Esophagus muscularis mucosa (tissue), 4 donors: ENCODE results near the gene ARNT2. TPM values are rescaled to one million over a fixed set of nuclear protein-coding genes. Genes with fewer than 3 reads are reported as not detected.

ENCODE experiments used
- DNase-seq: peaks from one replicate; pipeline ENCODE4 v3.0.0-alpha.2; 2017; ENCODE audit errors: extremely low spot score
- H3K27ac ChIP-seq, 4 donors: fragments of 200-600 bp; sonication (generic); replicated peaks in 1 of 4; 1 replicate in 3 of 4; 2 replicates in 1 of 4; pipeline ENCODE4 v1.5.1; 2016 to 2019; ENCODE audit warnings: mild to moderate bottlenecking in 1 of 4
- H3K27me3 ChIP-seq, 4 donors: fragments of 200-600 bp; sonication (generic); one replicate each; pipeline versions ENCODE4 v1.5.1 to v1.6.0; 2016 to 2019
- H3K36me3 ChIP-seq, 4 donors: fragments of 200-600 bp; sonication (generic); one replicate each; pipeline ENCODE4 v1.5.1; 2016 to 2019
- H3K4me1 ChIP-seq, 4 donors: fragments of 200-600 bp; sonication (generic); one replicate each; pipeline ENCODE4 v1.5.1; 2016 to 2019
- H3K4me3 ChIP-seq, 4 donors: fragments of 200-600 bp; sonication (generic); 1 replicate in 2 of 4; 2 replicates in 2 of 4; pipeline ENCODE4 v1.5.1; 2016 to 2019; ENCODE audit warnings: mild to moderate bottlenecking in 4 of 4, moderate library complexity in 1 of 4
- H3K9me3 ChIP-seq, 4 donors: fragments of 200-600 bp; sonication (generic); 1 replicate in 3 of 4; 2 replicates in 1 of 4; pipeline ENCODE4 v1.5.1; 2016 to 2019
- EP300 ChIP-seq: sonication (generic); formaldehyde crosslinking; IDR thresholded peaks from one replicate; pipeline ENCODE4 v1.6.1; 2017; ENCODE audit warnings: antibody characterized with exemption
- POLR2A ChIP-seq: fragments of 450-650 bp; IDR thresholded peaks from one replicate; pipeline ENCODE4 v1.6.1; 2017; ENCODE audit warnings: antibody characterized with exemption, moderate library complexity, mild to moderate bottlenecking, low read depth
- POLR2AphosphoS5 ChIP-seq, 2 donors: sonication (generic); formaldehyde crosslinking; IDR thresholded peaks; one replicate each; pipeline ENCODE4 v1.6.1; 2017; ENCODE audit warnings: antibody characterized with exemption in 2 of 2
- WGBS: methylation state at CpG from one replicate; pipeline ENCODE4 v1.1.5; 2018; 5-methylcytosine and 5-hydroxymethylcytosine counted together
- intact Hi-C: fragments of 100-400 bp; cut with DNase I; formaldehyde crosslinking; loops from one replicate; pipeline ENCODE4 v1.15.1; 2023
- total RNA-seq, 4 donors: library from RNA; depleted of rRNA; stranded (reverse); fragments of >200 nt; gene quantifications; one replicate each; pipeline versions ENCODE4 v1.1.0 to v1.2.1, GENCODE V29; 2016
- TF ChIP-seq, protein P1 (sequence below), 3 experiments: fragments of 200-600 bp in 2 of 3; fragments of 450-650 bp in 1 of 3; sonication (generic) in 2 of 3; IDR thresholded peaks; one replicate each; pipeline ENCODE4 v1.5.1; 2017 to 2019; ENCODE audit warnings: antibody characterized with exemption in 3 of 3, mild to moderate bottlenecking in 2 of 3, moderate library complexity in 1 of 3

The ARNT2 gene
- total RNA-seq, 4 donors from 2014 or later = 5.4 to 14.6 (median 8.2) TPM

- WGBS = 77% methylated on average over 15 of the region's 16 CpGs
- Histone ChIP-seq H3K27ac (no peak overlapping the region), H3K4me3 (no peak overlapping the region), H3K36me3 (peaks cover 0 to 11% (median 0%) of the 10 kb centered on the region in 4 donors), H3K9me3 (no peaks in the 10 kb centered on the region), H3K27me3 (no peaks in the 10 kb centered on the region), H3K4me1 (no peaks in the 10 kb centered on the region)
- no peak for TF ChIP-seq POLR2A
- no peak for TF ChIP-seq EP300
- no peak for DNase-seq
- intact Hi-C loops = no loop called here
Measured at GRCh38 chr15:80467311-80467714, 63.1 kb downstream of the ARNT2 start.

DNA sequence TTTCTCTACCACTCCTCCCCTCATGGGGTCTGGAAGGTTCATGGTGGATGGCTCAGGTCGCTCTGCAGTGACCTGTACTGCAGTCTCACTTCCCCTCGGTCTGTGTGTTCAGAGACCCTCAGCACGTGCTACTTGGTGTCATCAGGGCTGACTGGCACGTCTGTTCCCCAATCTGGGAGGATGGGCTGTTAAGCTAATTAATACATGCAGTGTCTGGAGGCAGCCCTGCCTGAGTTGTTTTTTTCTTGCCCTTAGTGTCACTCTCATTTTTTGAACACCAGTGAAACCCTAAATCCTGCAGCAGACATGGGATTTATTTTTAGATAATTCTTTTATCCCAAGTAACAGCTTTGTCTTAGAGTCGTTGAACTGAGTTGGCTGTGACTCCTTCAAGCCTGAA lies 64.6 kb downstream of the ARNT2 start:
- DNase-seq = no peak
- no peaks in the 10 kb centered on the region for H3K4me1 ChIP-seq
- H3K36me3 ChIP-seq = peaks cover 0 to 11% (median 0%) of the 10 kb centered on the region in 4 donors
- WGBS = 78% methylated on average over 5 of the region's 5 CpGs
- H3K9me3 ChIP-seq = no peaks in the 10 kb centered on the region
- intact Hi-C loops = no loop called here
- no peak overlapping the region for H3K4me3 ChIP-seq
- H3K27me3 ChIP-seq = no peaks in the 10 kb centered on the region
- H3K27ac ChIP-seq = no peak overlapping the region
- TF ChIP-seq POLR2AphosphoS5 (IDR thresholded peaks at IDR 0.05) (no peak), EP300 (no peak), POLR2A (no peak)
- TF ChIP-seq, protein P1, sequence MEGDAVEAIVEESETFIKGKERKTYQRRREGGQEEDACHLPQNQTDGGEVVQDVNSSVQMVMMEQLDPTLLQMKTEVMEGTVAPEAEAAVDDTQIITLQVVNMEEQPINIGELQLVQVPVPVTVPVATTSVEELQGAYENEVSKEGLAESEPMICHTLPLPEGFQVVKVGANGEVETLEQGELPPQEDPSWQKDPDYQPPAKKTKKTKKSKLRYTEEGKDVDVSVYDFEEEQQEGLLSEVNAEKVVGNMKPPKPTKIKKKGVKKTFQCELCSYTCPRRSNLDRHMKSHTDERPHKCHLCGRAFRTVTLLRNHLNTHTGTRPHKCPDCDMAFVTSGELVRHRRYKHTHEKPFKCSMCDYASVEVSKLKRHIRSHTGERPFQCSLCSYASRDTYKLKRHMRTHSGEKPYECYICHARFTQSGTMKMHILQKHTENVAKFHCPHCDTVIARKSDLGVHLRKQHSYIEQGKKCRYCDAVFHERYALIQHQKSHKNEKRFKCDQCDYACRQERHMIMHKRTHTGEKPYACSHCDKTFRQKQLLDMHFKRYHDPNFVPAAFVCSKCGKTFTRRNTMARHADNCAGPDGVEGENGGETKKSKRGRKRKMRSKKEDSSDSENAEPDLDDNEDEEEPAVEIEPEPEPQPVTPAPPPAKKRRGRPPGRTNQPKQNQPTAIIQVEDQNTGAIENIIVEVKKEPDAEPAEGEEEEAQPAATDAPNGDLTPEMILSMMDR (IDR thresholded peaks at IDR 0.05) = no peak

- intact Hi-C loops = no loop called here
- TF ChIP-seq, protein P1 (IDR thresholded peaks at IDR 0.05) = no peak
- TF ChIP-seq POLR2AphosphoS5 (IDR thresholded peaks at IDR 0.05) (no peak), EP300 (no peak), POLR2A (no peak)
- Histone ChIP-seq H3K27ac (no peak overlapping the region), H3K4me3 (no peak overlapping the region), H3K4me1 (no peaks in the 10 kb centered on the region), H3K9me3 (peaks cover 0 to 4% (median 0%) of the 10 kb centered on the region in 4 donors), H3K36me3 (peaks cover 0 to 16% (median 0%) of the 10 kb centered on the region in 4 donors), H3K27me3 (no peaks in the 10 kb centered on the region)
- 77% methylated on average over 3 of the region's 3 CpGs for WGBS
- no peak for DNase-seq
Measured at GRCh38 chr15:80471881-80472280, 67.7 kb downstream of the ARNT2 start.

DNA sequence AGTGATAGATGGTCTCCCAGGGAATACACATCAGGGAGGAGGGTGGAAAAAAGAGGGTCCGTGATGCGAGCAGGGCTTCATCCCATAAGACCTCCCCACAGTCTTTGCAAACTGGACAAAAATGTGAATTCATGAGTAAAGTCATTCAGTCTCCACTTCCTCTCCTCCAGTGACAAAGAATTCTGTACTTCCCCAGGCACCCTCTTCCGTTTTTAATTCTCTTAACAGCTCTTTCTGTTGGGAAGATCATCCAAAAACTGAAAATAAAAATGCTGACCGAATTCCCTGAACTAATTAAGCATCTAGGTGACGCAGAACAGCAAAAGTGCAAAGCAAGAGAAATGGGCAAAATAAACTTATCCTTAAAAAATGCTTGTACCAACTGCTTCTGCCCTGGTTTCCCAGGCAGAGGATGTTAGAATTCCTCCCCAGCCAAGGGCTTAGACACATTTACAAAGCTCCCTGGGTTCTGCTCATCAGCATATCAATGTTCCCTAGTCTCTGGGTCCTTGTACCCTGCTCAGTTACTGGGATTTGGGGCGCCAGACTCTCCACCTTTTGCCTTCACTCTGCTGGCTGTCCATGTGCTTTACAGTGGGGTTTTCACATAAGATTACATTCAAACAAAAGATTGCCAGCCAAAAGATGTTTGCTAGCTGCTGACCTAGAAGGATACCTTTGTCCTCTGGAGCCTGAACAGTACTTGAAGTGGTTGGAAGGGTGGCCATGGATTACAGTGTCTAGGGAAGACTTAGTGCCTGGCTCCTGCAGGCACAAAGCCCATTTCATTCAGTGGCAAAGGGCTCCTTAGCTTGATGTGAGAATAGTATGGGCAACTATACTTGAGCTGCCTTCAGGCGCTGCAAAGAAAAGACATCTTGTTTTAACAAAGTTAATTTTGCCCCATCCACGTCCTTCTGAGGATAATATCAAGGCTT lies 69.4 kb downstream of the ARNT2 start:
- Histone ChIP-seq H3K9me3 (peaks cover 0 to 4% (median 0%) of the 10 kb centered on the region in 4 donors), H3K27ac (no peak overlapping the region), H3K4me1 (peaks cover 0 to 4% (median 0%) of the 10 kb centered on the region in 4 donors), H3K4me3 (no peak overlapping the region), H3K27me3 (no peaks in the 10 kb centered on the region), H3K36me3 (peaks cover 0 to 16% (median 0%) of the 10 kb centered on the region in 4 donors)
- 80% methylated on average over 8 of the region's 8 CpGs for WGBS
- DNase-seq = no peak
- intact Hi-C loops = no loop called here
- TF ChIP-seq POLR2AphosphoS5 (IDR thresholded peaks at IDR 0.05) = no peak
- TF ChIP-seq EP300 = no peak
- TF ChIP-seq POLR2A = no peak
- TF ChIP-seq, protein P1 (IDR thresholded peaks at IDR 0.05) = no peak
